ENCODE results near the gene CSNK2B.
"Not testable (repeated sequence)": the region's sequence is repeated elsewhere in the genome, so short reads cannot be mapped to it uniquely, and the experiment has no call there.

Gene CSNK2B

GRCh38 chr6:31687860-31688693 lies 22.2 kb downstream of the CSNK2B start:
- DNase-seq (ENCODE audit: low read depth): no peak

- no peak for DNase-seq (ENCODE audit: low read depth)
Measured at GRCh38 chr6:31689249-31690110, 23.6 kb downstream of the CSNK2B start.

- no peak for DNase-seq (ENCODE audit: low read depth)
Measured at GRCh38 chr6:31690231-31691077, 24.6 kb downstream of the CSNK2B start.

GRCh38 chr6:31691078-31691463 lies 25.2 kb downstream of the CSNK2B start:
- no peak for DNase-seq (ENCODE audit: low read depth)

GRCh38 chr6:31691564-31692108 lies 25.8 kb downstream of the CSNK2B start:
- no peak for DNase-seq (ENCODE audit: low read depth)

- DNase-seq (ENCODE audit: low read depth): no peak
Measured at GRCh38 chr6:31692353-31692752, 26.5 kb downstream of the CSNK2B start.

GRCh38 chr6:31692886-31693285 lies 27.0 kb downstream of the CSNK2B start:
- no peak for DNase-seq (ENCODE audit: low read depth)

GRCh38 chr6:31693535-31693934 lies 27.7 kb downstream of the CSNK2B start:
- DNase-seq (ENCODE audit: low read depth): no peak

GRCh38 chr6:31697555-31697954 lies 31.7 kb downstream of the CSNK2B start:
- DNase-seq (ENCODE audit: low read depth): no peak

- no peak for DNase-seq (ENCODE audit: low read depth)
Measured at GRCh38 chr6:31700740-31701401, 35.0 kb downstream of the CSNK2B start.

GRCh38 chr6:31701666-31702404 lies 36.0 kb downstream of the CSNK2B start:
- no peak for DNase-seq (ENCODE audit: low read depth)

GRCh38 chr6:31702405-31702818 lies 36.5 kb downstream of the CSNK2B start:
- peak; percentile 18 for DNase-seq (ENCODE audit: low read depth)

GRCh38 chr6:31702819-31703716 lies 37.2 kb downstream of the CSNK2B start, which contains the start of gene ABHD16A:
ABHD16A (minus strand) TSS chr6:31703324; CDS start chr6:31703281, 43 bp downstream.
- peak; percentile 96 for DNase-seq (ENCODE audit: low read depth)

GRCh38 chr6:31705931-31706330 lies 40.1 kb downstream of the CSNK2B start:
- DNase-seq (ENCODE audit: low read depth): no peak

- DNase-seq (ENCODE audit: low read depth): no peak
Measured at GRCh38 chr6:31706599-31706998, 40.7 kb downstream of the CSNK2B start, which contains the start of gene LY6G6F. LY6G6F (plus strand) TSS chr6:31706866; CDS start chr6:31706907, 41 bp downstream.

GRCh38 chr6:31707701-31708100 lies 41.8 kb downstream of the CSNK2B start:
- no peak for DNase-seq (ENCODE audit: low read depth)

GRCh38 chr6:31708224-31708623 lies 42.3 kb downstream of the CSNK2B start:
- DNase-seq (ENCODE audit: low read depth): no peak

- DNase-seq (ENCODE audit: low read depth): not testable (repeated sequence)
Measured at GRCh38 chr6:31709157-31709556, 43.3 kb downstream of the CSNK2B start.

- DNase-seq (ENCODE audit: low read depth): no peak
Measured at GRCh38 chr6:31710523-31711219, 44.8 kb downstream of the CSNK2B start.

Measured in activated T-cell treated with anti-CD3 and anti-CD28 coated beads for 24 hours (primary cell).